Endometrial microvascular endothelial cells (primary cell): ENCODE measurements around the gene SEL1L3. TPM values are rescaled to one million over a fixed set of nuclear protein-coding genes. Genes with fewer than 3 reads are reported as not detected.
"Not testable (repeated sequence)": the region's sequence is repeated elsewhere in the genome, so short reads cannot be mapped to it uniquely, and the experiment has no call there.

Source experiments
- in situ Hi-C: cut with HindIII; loops from 2 replicates; pipeline ENCODE4 v1.10.0; 2017; ENCODE audit warnings: low sequenced_read_pairs, low pct_unique_long_range_greater_than_20kb; ENCODE audit errors: inconsistent ontology term
- total RNA-seq: library from RNA; depleted of rRNA; stranded (reverse); fragments of >200 nt; gene quantifications from one replicate; pipeline ENCODE4 v1.2.3, GENCODE V29; 2015; ENCODE audit errors: inconsistent ontology term

The SEL1L3 gene
- 58.4 TPM for total RNA-seq

- in situ Hi-C loops, result no loop called here
These were observed at the start of gene SEL1L3 for GRCh38 chr4:25862411-25863346. TSS of gene SEL1L3 (minus strand) at chr4:25862988. CDS start at chr4:25862836, 152 bp downstream.

GRCh38 chr4:25911356-25911755 lies 48.6 kb upstream of the SEL1L3 start:
- in situ Hi-C loops, result no loop called here

GRCh38 chr4:25908491-25908901 lies 45.7 kb upstream of the SEL1L3 start:
- in situ Hi-C loops, result no loop called here

DNA sequence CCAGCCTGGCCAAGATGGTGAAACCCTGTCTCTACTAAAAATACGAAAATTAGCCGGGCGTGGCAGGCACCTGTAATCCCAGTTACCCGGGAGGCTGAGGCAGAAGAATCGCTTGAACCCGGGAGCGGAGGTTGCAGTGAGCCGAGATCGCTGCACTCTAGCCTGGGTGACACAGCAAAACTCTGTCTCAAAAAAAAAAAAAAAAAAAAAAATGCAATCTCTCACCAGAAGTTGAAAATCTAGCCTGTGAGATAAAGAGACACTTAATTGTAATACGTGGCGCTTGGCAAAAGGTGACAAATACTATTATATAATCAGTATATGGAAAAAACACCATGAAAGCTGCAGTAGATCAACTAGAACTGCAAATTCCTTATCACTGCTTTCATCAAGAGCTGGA lies 43.3 kb upstream of the SEL1L3 start:
- in situ Hi-C loops, result not testable (repeated sequence)

DNA sequence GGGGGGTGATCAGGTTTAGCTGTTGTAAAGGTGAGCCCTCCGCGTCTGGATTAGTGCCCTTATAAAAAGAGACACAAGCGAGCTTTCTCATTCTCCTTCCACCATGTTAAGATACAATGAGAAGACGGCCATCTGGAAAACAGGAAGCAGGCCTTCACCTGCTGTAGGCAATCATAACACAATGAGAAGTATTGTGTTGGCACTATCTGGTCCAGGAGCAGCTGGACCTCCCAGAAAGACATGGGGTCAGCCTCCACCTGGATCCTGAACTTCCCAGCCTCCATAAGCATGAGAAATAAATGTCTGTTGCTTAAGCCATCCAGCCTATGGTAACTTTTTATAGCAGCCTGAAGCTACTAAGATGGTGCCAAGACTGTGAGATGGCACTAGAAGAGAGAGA lies 42.6 kb upstream of the SEL1L3 start:
- in situ Hi-C loops, result no loop called here

DNA sequence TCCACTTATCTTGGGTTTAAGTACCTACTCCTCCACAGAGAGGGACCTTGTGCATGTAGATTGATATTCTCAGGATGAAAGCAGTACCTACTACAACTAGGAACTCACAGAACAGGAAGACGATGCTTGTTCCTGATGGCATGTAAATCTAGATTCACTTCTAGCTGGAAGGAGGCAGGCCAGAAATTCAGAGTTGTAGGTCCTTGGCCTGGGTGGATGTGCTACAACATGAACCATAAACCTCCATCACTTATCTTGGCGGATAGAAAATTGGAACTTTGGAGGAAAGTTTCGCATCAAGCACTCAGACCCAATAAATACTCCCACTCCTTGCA lies 41.9 kb upstream of the SEL1L3 start:
- in situ Hi-C loops, result no loop called here

- in situ Hi-C loops, result no loop called here
These were observed 41.3 kb upstream of the SEL1L3 start for GRCh38 chr4:25903900-25904747.

DNA sequence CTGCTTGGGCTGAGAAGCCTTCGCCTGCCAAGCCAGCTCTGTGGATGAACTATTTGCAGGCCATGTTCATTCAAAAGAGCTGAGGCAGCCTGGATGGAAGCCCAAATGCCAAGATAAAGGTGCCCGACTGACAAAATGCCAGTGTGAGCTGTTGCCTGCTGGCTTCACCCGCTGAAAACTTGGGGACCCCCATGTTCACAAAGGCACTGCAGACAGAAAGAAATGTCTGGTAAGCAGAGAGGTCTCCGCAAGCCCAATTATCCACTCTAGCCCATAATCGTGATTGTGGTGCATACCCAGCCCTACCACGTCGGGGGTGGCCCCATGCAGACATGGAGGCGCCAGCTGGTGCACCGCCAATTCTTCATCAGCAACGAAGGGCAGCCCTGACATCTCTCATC lies 38.2 kb upstream of the SEL1L3 start:
- in situ Hi-C loops, result no loop called here

DNA sequence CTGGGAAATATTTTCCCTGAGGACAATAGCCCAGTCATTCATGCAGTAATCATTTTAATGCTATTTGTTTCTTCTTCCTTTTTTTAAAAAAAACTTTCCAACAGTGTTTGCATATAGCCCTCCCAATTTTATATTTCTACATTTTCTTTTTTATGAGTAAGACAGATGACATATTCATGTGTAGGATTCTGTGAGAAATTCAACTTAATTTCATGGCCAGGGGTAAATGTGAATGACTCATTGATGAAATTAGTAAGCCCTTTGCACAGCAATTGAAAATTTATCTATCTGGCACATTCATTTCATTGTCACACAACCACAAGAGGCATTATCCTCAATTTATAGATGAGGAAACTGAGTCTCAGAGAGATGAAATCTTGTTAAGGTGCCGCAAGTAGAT lies 37.5 kb upstream of the SEL1L3 start:
- in situ Hi-C loops, result no loop called here

DNA sequence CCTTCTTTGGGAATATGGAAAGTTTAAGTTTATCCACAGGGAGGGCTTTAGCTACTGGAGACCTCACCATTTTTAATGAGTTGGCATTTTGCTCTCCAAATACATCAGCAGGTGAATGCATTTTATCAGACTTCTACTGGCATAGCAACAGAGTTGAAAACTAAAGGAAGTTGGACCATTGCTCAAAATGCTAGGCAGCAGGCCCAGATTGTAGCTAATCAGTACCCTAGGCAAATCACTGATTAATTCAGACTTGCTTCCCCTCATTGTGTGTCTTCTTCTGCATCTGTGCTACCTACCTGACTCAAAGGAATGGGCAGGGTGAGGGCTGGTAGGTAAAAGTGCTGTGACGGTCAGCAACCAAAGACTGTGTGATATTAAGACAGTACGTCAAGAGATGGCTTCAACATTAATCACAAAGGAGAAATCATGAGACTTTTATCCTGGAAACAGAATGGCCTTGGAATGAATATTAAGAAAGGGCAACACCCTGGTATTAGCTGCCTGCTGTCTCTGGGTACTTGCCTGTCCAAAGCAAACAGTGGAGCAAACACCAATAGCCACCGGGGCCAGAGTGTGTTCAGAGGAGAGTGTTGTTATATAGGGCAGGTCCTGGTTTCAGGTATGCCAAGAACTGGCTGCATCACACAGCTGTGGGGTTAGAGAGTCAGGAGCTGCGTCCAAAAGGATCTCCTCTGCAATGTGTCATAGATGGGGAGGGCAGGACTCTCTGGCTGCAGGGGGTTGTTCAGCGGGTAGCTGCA lies 34.2 kb upstream of the SEL1L3 start:
- in situ Hi-C loops, result no loop called here

DNA sequence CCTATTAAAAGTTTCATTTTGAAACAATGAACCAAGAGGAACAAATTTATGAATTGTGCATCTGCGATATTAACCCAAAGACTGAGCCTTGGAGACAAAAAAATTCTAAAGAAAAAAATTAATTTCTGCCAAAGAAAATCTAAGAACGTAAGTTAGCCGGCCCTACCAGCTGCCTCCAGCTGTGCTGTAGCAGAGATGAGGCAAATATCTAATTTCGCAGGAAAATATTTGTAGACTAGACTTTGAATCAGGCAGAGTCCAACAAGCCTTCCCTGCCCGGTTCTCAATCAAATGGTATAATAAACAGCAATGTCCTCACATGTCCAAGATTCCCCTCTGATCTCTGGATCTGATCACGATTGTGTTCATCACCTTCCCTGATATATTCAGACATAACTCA lies 30.0 kb upstream of the SEL1L3 start:
- in situ Hi-C loops, result no loop called here

DNA sequence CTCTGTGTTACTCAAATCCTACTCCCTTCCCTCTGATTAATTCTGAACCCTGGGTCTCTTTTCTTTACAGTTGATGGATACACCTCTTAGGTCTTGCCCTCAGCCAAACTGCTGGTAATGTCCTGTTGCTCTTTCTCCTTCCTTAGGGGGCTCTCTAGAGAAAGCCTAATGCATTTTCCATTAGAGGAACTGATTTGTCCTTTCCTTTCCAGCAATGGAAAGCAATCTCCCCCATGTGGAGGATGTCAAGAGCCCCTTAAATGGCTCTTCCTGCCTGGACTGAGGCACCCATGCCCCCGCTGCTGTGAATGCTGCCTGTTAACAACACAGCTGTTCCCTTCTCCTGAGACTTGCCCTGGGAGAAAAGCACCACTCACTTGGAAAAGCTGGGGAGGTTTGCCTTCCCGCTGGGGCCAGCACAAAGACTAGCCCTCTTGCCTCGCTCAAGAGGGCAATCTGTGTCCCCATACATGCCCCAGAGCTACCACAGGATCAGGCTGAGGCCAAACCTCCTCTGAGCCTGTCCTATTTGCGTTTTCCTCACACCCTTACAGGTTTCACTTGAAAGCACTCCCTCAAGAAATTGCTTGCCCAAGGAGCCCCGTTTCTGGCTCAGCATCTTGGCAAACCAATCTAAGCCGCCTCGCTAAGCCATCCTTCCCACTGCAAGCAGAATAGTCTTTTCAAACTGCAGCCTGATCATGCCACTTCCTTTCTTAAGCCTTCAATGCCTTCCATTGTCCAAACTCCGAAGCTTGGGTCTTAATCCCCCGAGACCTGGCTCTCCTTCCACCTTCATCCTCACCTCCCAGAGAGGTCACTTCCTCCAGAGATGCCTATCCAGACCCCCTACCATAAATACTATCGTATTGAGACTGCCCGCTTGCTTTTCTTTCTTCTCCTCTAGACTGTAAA lies 28.0 kb upstream of the SEL1L3 start:
- in situ Hi-C loops, result no loop called here

DNA sequence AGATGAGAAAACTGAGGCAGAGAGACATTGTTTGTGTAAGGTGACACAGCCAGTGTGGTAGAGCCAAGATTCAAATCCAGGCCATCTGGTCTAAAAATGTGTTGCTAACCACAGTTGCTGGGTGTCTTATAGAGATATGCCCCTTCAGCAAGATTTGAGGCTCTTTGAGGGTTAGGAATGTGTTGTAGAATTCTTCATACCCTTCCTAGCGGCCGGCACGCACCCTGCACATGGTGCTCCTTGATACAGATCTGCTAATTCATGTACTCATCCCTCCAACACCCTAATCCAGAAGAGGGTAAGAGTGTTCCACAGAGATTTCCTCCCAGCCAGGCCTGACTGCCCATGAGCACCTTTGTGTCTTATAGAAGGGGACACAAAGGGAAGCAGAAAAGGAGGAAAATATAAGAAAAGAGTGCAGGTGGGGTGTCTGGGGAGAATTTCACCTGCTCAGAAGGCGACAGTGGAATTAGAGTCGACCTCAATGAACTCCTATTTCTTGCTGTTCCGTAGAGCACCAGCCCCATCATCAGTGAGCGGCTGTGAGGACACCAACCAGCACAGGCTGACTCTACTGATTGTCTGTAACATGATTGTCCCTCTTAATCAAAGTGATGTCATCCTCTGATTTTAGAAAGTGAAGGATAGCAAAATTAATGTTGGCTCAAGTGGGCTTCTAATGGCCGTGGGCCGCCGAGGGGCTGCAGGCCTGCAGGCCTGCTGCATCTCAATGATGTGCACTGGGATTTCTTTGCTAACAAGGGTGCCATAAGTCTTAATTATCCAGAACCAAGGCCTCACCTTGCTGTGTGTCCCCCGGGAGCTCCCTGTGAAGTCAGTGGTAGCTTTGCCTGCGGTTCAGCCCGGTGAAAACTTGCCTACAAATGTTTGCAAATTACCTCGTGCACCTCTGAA lies 27.1 kb upstream of the SEL1L3 start:
- in situ Hi-C loops, result no loop called here

- in situ Hi-C loops, result no loop called here
These were observed 26.0 kb upstream of the SEL1L3 start for GRCh38 chr4:25888781-25889180.

DNA sequence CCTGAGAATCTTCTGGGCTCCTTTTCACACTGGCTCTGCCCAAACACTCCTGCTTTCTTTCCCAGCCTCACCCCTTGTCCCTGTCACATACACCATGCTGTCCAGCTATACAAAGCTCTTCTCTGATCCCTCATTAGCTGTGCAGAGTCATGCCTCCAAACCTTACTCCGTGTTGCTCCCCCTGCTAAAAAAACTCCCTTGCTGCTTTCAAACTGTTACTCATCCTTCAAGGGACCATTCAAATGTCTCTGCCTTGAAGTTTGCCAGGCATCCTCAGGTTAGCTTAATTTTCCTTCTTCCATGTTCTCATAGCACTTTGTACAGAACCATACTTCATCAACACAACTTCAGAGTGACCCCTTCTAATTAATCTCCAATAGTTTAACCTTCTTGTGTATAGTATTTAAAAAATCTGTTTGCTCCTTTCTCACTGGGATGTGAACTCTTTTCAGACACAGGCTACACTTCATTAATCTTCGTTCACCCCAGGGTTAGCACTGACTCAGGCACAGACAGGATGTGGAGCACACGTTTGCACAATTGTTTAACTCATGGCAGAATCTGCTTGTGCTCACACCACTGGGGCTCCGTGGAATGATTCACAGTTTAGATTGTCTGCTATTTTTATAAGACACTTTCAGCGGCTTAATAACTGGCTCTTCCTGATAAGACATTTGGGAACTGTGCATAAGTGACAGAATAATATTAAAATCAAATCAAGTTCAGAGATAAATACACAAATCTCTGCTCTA lies 21.4 kb upstream of the SEL1L3 start:
- in situ Hi-C loops, result no loop called here

GRCh38 chr4:25883565-25883964 lies 20.8 kb upstream of the SEL1L3 start:
- in situ Hi-C loops, result no loop called here

DNA sequence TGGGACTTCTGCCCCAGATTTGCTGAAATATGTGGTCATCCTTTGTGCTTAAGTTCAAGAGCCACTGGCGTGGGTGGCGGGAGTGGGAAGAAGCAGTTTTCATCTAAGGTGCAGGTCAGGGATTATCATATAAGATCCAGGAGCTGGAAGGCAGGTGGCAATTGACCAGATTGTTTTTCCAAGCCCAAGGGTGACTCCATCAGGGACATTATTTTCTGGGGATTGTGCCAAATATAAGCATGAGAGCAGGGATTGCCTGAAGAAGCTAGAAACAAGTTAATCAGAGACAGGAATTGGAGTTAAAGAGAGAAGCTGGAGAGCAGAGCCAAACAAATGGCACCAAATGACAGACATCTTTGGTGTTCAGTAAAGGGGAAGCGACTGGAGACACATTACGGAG lies 19.4 kb upstream of the SEL1L3 start:
- in situ Hi-C loops, result no loop called here
